NCI-H82 (cell line): ENCODE measurements around the gene GRAP.
A peak's percentile ranks its signal among the peaks of the same experiment; 100 is the strongest.

Experiments used
- DNase-seq: peaks from one replicate; lab custom pipeline; 2025; lab: John Stamatoyannopoulos, UW

GRAP gene

GRCh38 chr17:19002805-19003542, 43.8 kb downstream of the GRAP start:
- no peak for DNase-seq

GRCh38 chr17:19001907-19002590, 44.7 kb downstream of the GRAP start:
- no peak for DNase-seq

- DNase-seq, result no peak
Measured at GRCh38 chr17:19000531-19001325, 46.0 kb downstream of the GRAP start.

DNA sequence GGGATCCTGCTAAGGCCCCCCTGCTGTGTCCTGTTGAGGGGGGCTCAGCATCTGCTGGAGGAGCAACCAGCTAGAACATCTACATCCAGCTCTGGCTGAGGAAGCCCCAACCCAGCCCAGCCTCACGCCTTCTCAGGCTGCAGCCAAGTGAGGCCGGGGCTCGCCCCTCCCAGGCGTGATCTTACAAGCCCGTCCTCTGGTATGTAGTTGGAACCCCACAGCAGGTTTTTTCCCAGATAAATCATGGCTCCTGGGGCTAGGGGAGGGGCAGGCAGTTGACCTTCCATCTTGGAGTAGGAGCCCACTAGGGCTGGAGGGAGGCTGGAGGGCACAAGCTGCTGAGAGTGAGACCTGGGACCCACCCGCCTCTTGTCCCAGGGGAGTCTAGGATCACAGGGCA, 46.8 kb downstream of the GRAP start:
- DNase-seq, result no peak

DNA sequence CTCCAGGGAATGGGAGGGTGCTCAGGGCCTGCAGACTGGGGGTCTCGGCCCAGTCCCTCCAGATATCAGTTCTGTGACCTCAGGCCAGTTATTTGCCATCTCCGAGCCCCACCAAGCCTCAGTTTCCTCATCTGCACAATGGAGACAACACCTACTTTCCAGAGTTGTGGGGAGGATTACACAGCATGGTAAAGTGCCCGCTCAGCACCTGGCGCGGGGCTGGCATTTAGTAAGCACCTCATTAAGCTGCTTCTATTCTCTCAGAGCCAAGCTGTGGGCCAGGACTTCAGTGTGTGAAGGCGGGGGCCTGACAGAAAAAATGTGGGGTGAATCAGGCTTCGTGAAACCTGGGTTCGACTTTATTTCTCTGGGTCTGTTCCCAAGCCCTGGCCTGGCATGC, 47.4 kb downstream of the GRAP start:
- DNase-seq, result no peak

GRCh38 chr17:18997650-18998196, 49.0 kb downstream of the GRAP start:
- DNase-seq, result no peak

DNA sequence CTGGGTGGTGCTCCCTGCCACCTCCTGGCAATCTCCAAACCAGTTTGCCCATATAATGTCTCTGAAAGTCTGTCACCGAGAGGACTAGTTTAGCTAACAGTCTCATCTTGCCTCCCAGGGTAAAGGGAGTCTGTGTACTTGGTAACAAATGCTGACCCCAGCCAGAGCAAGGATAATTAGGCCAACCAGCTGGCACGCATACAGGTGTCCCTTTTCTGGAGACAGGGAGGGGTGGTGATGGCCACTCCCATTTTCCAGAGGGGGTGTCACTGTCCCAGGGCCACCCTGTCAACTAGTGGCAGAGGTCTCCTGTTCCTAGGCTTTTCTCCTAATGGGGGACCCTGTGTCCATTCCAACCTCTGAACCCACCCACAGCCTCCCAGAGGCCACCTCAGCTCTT, 50.3 kb downstream of the GRAP start:
- no peak for DNase-seq

- no peak for DNase-seq
Measured at GRCh38 chr17:18995220-18995619, 51.5 kb downstream of the GRAP start.

- no peak for DNase-seq
Measured at GRCh38 chr17:18994631-18995030, 52.1 kb downstream of the GRAP start.

- DNase-seq, result no peak
Measured at GRCh38 chr17:18993905-18994526, 52.7 kb downstream of the GRAP start.

- DNase-seq, result no peak
Measured at GRCh38 chr17:18992454-18993130, 54.2 kb downstream of the GRAP start.

DNA sequence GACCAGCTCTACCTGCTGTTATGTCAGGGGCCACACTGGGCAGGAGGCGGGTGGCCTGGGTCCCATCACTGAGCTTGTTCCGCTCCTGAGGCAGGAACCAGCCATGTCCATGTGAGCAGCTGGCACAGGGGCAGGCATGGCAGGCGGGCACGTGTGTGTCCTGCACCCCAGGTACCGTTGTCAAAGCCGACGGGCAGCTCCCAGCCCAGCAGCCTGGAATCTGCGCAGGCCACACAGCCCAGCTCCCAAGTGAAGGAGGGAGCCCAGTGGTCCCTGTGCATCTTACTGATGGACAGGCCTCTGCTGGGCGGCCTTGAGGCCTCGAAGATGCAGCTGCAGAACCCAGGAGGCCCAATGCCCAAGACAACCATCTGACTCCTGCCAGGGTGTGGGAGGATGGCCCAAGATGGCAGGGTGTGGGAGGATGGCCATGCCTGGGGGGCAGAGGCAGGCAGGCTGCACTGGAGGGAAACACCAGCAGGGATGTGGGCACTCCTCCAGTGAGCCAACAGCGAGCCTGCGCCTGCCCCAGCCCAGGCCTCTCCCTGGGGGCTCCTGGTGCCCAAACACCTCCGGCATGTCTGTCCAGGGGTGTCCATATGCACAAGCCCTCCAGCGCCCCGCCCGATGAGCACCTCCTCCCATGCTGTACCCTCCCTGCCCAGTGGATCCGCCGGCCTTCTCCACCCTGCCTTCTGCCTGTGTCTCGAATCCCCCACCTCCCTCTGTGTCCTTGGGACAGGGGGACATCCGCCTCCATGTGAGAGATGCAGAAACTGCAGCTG, 55.0 kb downstream of the GRAP start:
- no peak for DNase-seq

DNA sequence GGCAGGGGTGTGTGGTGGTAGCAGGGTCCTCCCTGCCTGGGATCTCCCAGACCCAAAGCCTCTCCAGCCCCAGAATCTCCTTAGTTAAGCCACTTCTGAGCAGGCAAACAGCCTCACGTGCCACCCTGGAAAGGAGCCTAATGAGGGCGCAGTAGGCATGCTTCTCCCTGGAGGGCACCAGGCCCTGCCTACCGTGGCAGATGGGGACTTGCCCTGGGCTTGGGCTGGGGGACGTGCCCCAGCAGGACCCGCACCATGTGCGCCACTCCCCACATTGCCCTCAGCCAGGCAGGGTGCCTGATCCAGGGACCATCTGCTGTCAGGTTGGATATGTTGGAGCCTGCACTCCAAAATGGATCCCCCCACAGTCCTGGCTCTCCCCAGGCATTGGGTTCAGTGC, 56.4 kb downstream of the GRAP start:
- peak; percentile 45 for DNase-seq

GRCh38 chr17:18988546-18989173, 58.1 kb downstream of the GRAP start:
- DNase-seq, result no peak

DNA sequence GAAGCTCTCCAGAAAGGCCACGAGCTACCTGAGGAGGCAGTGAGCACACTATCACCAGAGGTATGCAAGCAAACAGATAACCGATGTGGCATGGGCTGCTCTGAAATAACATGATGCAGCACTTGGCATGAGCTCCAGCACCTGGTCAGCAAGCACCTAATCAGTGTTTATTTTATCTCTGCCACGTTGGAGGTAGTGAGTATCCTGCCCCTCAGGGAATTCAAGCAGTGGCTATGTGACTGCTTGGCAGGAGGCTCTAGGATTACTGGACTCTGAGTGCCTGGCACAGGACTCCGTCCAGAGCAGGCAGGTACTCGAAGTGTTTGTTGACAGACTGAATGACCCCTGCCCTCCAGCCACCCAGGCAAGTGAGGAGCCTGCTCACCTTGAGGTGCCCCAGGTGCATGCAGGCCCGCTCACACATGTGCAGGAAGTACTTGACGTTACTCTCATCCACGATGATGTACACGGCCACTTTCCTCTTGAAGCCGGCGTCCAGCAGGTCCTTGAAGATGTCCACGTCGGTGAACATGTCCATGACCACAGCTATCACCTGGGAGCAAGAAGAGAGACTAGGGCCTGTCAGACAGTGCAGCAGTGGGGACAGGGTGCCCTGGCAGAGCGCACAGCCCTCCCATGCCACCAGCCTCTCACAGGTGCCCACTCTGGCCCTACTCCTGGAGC, 58.8 kb downstream of the GRAP start:
- DNase-seq, result no peak

DNA sequence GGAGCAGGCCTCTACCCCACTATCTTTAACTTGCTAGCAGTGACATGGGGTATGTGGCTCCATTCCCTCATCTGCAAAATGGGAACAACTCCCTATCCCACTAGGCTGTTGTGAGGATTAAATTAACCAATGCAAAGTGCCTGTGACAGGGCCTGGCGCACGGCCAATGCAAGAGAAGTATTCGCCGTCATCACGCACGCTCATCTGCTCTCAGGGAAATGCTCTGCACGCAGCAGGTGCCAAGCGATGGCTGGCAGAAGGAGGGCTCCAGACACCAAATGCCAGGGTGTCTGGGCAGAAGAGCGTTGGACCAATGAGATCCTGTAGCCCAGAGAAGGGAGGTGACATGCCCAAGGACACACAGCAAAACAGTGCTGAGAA, 59.5 kb downstream of the GRAP start:
- DNase-seq, result no peak

- DNase-seq, result no peak
Measured at GRCh38 chr17:18986541-18987229, 60.1 kb downstream of the GRAP start.

GRCh38 chr17:18985475-18985874, 61.3 kb downstream of the GRAP start:
- no peak for DNase-seq
